HG03432 (cell line): ENCODE data around the gene FKRP.
"Not testable (repeated sequence)": the region's sequence is repeated elsewhere in the genome, so short reads cannot be mapped to it uniquely, and the experiment has no call there.

ENCODE experiments used
- ATAC-seq: cut with Tn5 transposase; IDR thresholded peaks from one replicate; pipeline ENCODE4 v1.9.1; 2021; ENCODE audit warnings: mild to moderate bottlenecking, moderate library complexity; ENCODE audit not compliant: unreplicated experiment

FKRP gene

DNA sequence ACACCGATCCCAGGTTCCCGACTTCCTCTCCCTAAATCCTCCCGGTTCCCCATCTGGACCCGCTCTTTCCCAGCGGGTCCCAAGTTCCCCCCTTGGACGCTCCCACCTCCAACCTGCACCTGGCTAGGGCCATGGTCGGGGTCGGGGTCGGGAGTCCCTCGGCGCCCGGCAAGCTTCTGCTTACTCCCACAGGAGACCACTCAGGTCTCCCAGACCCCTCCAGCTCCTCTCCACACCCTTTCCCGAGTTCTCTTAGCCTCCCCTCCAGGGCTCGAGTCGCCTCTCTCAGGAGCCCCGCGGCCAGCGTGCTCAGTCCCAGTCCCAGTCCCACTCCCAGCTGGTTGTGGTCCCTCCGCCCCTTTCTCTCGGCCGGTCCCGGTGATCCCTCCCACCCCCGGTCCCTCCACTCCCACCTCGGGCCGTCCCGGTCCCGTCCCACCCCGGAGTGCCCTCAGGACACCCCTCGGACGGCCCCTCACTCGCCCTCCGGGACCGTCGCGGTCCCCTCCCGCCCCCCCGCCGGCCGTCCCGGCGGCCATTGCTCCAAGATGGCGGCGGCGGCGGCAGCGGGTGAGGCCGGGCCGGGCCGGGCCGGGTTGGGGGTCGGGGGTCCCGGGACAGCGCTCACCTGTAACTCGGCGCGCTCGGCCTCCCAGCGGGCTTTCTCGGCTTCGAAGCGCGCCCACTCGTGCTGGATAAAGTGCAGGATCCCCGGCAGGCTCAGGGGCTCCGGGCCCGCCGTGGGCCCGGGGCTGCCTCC is at the start of gene FKRP:
Gene FKRP (plus strand): TSS at position 537 of the 760 bp plus-strand sequence. CDS start 9,394 bp downstream, outside the sequence.
- peak; percentile 58 for ATAC-seq

DNA sequence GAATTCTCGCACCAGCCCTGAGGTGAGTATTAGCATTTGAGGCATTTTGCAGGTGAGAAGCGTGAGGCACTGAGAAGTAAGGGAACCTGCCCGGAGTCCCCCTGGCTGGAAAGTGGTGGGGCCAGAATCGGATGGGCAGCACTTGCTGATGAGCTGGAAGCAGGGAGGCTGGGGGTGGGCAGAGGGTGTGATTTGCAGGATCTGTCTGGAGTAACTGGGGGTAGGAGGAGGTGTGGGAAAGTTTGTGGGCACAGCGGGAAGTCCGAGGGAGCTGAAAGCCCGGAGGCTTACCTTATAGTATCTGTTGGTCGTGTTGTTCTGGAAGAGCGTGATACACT is 49.0 kb upstream of the FKRP start:
- ATAC-seq: no peak

GRCh38 chr19:46697204-46697960 is 48.5 kb upstream of the FKRP start:
- no peak for ATAC-seq

DNA sequence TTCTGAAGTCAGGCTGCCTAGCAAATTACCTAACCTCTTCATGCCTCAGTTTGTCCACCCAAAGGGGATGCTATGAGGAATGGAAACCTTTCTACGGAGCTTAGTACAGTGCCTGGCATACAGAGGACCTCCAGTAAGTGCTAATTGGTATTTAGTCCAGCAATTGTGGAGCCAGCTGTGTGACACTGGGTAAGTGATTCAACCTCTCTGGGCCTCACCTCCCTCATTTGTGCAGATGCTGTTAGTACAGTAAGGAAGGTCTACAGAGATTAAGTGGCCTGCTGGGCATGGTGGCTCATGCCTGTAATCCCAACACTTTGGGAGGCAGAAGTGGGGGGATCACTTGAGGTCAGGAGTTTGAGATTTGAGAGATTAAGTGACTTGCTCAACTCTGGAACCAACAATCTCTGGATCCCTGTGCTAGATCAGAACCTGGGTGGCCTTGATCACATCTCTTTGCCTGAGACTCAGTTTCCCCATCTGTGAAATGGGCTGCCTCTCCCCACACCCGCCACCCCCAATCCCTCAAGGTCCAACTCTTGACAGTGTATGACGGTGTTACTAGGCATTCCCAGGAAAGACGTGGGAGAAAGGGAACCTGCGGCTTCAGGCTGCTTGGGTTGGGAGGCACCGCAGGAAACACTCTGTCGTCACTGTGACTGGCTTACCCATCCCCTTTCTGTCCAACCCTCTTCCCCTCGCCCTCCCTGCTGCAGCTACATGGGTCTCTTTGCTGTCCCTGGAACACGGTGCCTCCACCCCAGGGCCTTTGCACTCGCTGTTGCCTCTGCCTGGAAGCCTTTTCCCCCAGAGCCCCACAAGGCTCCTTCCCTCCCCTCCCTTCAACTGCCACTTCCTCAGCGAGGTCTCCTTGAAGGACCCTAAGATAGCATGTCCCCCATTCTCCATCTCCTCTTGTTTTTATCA is 47.2 kb upstream of the FKRP start:
- no peak for ATAC-seq

- no peak for ATAC-seq
Measured at GRCh38 chr19:46700704-46701103, 45.2 kb upstream of the FKRP start.

GRCh38 chr19:46704379-46705076 is 41.3 kb upstream of the FKRP start:
- ATAC-seq: no peak

- no peak for ATAC-seq
Measured at GRCh38 chr19:46710687-46711086, 35.2 kb upstream of the FKRP start.

DNA sequence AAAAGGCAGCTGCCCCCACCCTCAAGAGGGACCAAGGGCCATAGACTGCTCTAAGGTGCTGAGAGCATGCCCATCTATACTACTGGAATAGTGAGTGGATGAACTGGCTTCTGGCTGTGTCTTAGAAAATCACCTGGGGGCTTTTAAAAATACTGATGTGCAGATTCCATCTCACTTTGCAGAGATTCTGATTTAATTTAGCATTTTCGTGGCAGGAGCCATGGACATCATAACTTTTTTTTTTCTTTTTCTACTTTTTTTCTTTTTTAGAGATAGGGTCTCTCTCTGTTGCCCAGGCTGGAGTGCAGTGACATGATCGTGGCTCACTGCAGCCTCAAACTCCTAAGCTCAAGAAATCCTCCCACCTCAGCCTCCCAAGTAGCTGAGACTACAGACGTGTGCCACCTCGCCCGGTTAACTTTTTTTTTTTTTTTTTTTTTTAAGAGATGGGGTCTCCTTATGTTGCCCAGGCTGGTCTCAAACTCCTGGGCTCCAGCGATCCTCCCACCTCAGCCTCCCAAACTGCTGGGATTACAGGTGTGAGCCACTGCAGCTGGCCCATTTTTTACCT is 33.0 kb upstream of the FKRP start:
- ATAC-seq: not testable (repeated sequence)

DNA sequence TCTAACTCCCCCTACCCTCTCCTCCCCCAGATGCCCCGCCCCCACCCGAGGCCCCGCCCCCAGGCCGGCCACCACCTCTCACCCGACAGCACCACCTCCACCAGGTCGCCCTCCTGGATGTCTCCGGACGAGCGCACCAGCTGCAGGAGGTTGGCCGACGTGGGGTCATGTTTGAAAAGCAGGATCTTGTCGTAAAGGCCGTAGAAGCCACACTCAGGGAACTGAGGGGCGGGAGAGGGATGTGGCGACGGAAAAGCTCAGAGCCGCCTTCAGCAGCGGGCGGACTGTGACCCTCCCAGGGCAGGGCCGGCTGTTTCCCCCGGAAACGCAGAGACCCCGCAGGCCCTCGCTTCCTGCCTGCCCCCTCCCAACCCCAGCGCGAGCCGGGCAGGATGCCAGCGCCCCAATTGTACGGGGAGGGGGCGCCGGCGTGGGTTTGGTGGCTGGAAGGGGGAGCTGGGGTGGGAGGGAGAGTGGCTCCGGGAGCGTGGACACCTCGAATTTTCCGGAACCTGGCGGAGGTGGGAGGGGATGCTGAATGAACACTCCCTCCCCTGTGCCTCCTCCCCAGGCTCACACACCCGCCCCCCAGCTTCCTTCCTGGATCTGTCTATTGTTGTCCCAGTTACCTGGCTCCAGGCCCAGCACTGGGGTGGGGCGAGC is 31.9 kb upstream of the FKRP start:
- no peak for ATAC-seq

- no peak for ATAC-seq
Measured at GRCh38 chr19:46714444-46715106, 31.3 kb upstream of the FKRP start.

GRCh38 chr19:46715620-46715974 is 30.3 kb upstream of the FKRP start:
- ATAC-seq: no peak

DNA sequence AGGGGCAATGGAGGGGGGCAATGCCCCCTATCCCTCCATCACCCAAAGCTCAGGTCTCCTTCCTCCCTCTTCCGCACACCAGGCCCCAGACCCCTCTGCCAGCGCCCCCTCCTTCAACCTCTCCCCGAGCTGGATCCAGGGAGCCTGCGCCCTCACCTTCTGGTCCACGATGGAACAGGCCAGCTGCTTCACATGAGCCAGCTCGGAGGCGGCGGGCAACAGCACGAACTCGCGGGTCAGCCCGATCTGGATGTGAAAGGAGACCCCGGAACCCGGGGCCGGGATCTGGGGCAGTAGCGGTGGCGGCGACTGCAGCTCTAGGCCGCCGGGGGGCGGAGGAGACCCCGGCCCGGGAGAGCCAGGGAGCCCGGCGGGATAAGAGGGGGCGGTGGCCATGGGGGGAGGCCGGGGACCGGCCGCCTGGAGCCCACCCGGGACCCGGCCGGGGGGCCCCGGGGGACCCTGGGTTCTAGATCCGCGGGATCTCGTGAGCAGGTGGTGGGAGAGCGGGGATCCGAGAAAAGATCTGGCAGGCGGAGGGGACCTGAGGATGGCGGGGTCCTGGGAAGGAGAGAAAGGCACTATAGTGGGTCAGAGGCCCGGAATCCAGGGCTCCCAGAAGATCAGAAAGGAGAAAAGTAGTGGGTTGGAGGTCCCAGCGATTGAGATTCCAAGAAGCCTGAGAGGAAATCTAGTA is 29.7 kb upstream of the FKRP start:
- ATAC-seq: no peak

GRCh38 chr19:46716672-46717033 is 29.2 kb upstream of the FKRP start:
- ATAC-seq: no peak

- ATAC-seq: peak; percentile 45
Measured at GRCh38 chr19:46717034-46717715, 28.7 kb upstream of the FKRP start, which contains the start of gene PRKD2. TSS of gene PRKD2 (minus strand) at chr19:46717114. CDS start at chr19:46716370, 744 bp downstream.

DNA sequence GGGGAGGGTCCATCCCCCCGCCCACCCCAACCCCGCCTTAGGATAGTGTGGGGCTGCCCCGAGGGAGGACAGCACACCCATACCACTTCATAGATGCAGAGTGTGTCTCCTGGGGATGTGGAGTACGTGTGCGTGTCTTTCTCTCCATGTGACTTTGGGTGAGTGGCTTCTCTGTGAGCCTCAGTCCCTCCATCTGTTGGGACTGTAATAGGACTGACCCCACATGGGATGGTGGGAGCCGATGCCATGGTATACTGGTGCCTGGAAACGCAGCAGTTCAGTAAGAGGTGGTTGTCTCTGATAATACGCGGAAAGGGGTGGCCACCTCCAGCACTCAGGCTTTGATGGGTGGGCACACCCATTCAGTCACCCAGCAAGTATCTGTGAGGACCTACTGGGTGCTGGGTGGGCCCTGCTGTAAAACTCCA is 28.1 kb upstream of the FKRP start:
- ATAC-seq: peak; percentile 2

GRCh38 chr19:46718157-46718933 is 27.5 kb upstream of the FKRP start:
- peak; percentile 28 for ATAC-seq

DNA sequence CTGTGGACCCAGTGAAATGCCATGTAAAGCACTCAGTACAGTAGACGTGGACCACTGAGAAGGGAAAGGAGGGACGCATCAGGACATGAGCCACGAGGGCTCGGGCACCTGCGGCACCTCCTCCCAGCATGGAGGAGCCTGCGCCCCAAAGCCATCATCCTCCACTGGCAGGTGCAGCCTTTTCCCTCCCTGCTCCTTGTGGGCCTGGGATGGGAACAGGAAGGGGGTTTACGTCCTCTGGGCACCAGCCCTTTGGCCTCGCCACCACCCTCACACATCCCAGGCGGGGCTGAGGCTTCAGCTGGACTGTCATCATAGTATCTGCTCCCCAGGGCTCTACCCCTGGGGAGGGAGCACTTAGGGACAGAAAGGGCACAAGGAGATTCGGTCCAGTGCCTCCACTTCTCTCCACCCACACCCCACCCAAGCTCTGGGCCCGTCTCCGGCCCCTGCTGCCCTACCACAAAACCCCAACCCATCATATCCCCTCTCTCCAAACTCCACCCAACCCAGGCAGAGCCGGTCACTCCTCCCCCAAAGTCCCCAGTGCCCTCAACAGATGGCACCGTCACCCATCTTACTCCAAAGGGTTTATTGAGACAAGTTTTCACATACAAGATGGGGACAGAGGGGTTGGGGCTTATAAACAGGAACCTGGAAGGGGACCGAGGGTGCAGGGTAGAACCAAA is 26.8 kb upstream of the FKRP start:
- ATAC-seq: peak; percentile 36
